ENCODE measurements around the gene ERBB2. TPM values are rescaled to one million over a fixed set of nuclear protein-coding genes. Genes with fewer than 3 reads are reported as not detected.

Gene ERBB2
- total and polyA plus RNA-seq, 10 of the 15 experiments (the other 5 are each of a cell fraction or from before 2014, with no cell fraction given): 0.39 to 7.0 (median 4.3) TPM

- DNase-seq (ENCODE audit: low read depth, low spot score) (no peak), FAIRE-seq (no peak), ATAC-seq (no peak)
- no peak overlapping the region for H2AFZ ChIP-seq (ENCODE audit: control insufficient read depth, low read depth, low read length)
- H3K4me1 ChIP-seq (ENCODE audit: control insufficient read depth, insufficient read depth, low read length): peaks cover 11% of the 10 kb centered on the region
- H3K9ac ChIP-seq (ENCODE audit: control insufficient read depth, insufficient read depth, low read length): no peak overlapping the region
- intact Hi-C loops (cut with micrococcal nuclease; ENCODE audit: unreplicated experiment): no loop called here
- no peak overlapping the region for H3K4me3 ChIP-seq
- no peak overlapping the region for H3K4me2 ChIP-seq (ENCODE audit: control insufficient read depth, insufficient read depth)
- no peaks in the 10 kb centered on the region for H3K36me3 ChIP-seq (ENCODE audit: control insufficient read depth in 2 of 2, insufficient read depth in 2 of 2, low read length in 1 of 2)
- H3K27ac ChIP-seq (ENCODE audit: control insufficient read depth, insufficient read depth): no peak overlapping the region
- H3K9me3 ChIP-seq (replicated peaks; ENCODE audit: control insufficient read depth, insufficient read depth, low read length): no peaks in the 10 kb centered on the region
- peaks cover 0 to 7% of the 10 kb centered on the region in 2 experiments; a peak in 3 of 4 replicates for H3K27me3 ChIP-seq (replicated peaks in 1 of 2; ENCODE audit: control insufficient read depth in 2 of 2, insufficient read depth in 2 of 2, low read length in 1 of 2)
- CTCF ChIA-PET: interaction anchor here (0.5 kb wide), 2 partner anchors 19 to 84 kb away, joined by 3 to 4 read pairs; no protein-coding TSS in a partner anchor
- H3K79me2 ChIP-seq (ENCODE audit: control insufficient read depth, insufficient read depth, low read length): no peaks in the 10 kb centered on the region
- in situ Hi-C loops (cut with MboI): no loop called here
- no peaks in the 10 kb centered on the region for H4K20me1 ChIP-seq (ENCODE audit: control insufficient read depth, insufficient read depth)
- 58% methylated on average over 11 of the region's 11 CpGs for WGBS (ENCODE audit: insufficient coverage, insufficient replicate concordance, low lambda C conversion rate, missing lambda C conversion rate)
- SMC1A ChIA-PET (ENCODE audit: uncharacterized antibody, unreplicated experiment): no interaction called here
- POLR2A ChIA-PET: no interaction called here
- BruUV-seq (replicated peaks): no TSS peak
- RAD21 ChIA-PET (ENCODE audit: unreplicated experiment): no interaction called here
- TF ChIP-seq GABPA (IDR thresholded peaks at IDR 0.05; ENCODE audit: low read depth): no peak
- no peak for TF ChIP-seq BACH1 (IDR thresholded peaks at IDR 0.05; ENCODE audit: borderline replicate concordance)
- no peak for TF ChIP-seq PML (IDR thresholded peaks at IDR 0.05; ENCODE audit: low read length)
- no peak for TF ChIP-seq MXI1 (IDR thresholded peaks at IDR 0.05; ENCODE audit: low read depth, low read length)
- TF ChIP-seq, protein P1, sequence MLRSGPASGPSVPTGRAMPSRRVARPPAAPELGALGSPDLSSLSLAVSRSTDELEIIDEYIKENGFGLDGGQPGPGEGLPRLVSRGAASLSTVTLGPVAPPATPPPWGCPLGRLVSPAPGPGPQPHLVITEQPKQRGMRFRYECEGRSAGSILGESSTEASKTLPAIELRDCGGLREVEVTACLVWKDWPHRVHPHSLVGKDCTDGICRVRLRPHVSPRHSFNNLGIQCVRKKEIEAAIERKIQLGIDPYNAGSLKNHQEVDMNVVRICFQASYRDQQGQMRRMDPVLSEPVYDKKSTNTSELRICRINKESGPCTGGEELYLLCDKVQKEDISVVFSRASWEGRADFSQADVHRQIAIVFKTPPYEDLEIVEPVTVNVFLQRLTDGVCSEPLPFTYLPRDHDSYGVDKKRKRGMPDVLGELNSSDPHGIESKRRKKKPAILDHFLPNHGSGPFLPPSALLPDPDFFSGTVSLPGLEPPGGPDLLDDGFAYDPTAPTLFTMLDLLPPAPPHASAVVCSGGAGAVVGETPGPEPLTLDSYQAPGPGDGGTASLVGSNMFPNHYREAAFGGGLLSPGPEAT (IDR thresholded peaks at IDR 0.05; ENCODE audit: low read depth): no peak
- TF ChIP-seq, protein P2, sequence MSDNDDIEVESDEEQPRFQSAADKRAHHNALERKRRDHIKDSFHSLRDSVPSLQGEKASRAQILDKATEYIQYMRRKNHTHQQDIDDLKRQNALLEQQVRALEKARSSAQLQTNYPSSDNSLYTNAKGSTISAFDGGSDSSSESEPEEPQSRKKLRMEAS (IDR thresholded peaks at IDR 0.05; ENCODE audit: low read depth, low read length): no peak
- no peak for TF ChIP-seq ELK1 (IDR thresholded peaks at IDR 0.05; ENCODE audit: low read depth, low read length)
- no peak for TF ChIP-seq POLR2AphosphoS2 (IDR thresholded peaks at IDR 0.05; ENCODE audit: low read depth, low read length)
- TF ChIP-seq NR2C2 (IDR thresholded peaks at IDR 0.05; ENCODE audit: borderline replicate concordance, control insufficient read depth, insufficient read length, low read depth): no peak
- no peak for TF ChIP-seq LARP7 (IDR thresholded peaks at IDR 0.05)
- TF ChIP-seq ZNF687 (IDR thresholded peaks at IDR 0.05): no peak
- TF ChIP-seq, protein P3, sequence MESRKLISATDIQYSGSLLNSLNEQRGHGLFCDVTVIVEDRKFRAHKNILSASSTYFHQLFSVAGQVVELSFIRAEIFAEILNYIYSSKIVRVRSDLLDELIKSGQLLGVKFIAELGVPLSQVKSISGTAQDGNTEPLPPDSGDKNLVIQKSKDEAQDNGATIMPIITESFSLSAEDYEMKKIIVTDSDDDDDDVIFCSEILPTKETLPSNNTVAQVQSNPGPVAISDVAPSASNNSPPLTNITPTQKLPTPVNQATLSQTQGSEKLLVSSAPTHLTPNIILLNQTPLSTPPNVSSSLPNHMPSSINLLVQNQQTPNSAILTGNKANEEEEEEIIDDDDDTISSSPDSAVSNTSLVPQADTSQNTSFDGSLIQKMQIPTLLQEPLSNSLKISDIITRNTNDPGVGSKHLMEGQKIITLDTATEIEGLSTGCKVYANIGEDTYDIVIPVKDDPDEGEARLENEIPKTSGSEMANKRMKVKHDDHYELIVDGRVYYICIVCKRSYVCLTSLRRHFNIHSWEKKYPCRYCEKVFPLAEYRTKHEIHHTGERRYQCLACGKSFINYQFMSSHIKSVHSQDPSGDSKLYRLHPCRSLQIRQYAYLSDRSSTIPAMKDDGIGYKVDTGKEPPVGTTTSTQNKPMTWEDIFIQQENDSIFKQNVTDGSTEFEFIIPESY (IDR thresholded peaks at IDR 0.05): no peak
- no peak for TF ChIP-seq JUNB (IDR thresholded peaks at IDR 0.05)
- TF ChIP-seq BRCA1 (IDR thresholded peaks at IDR 0.05; ENCODE audit: low read depth, low read length): no peak
- TF ChIP-seq EZH2 (IDR thresholded peaks at IDR 0.05; ENCODE audit: borderline replicate concordance, control insufficient read depth, low read depth, low read length): no peak
Observed at GRCh38 chr17:39704821-39705551, 5.1 kb downstream of the ERBB2 start.
